Effector memory CD8-positive, alpha-beta T cell (primary cell): ENCODE results near the gene ACAN.
A peak's percentile ranks its signal among the peaks of the same experiment; 100 is the strongest.

ENCODE experiments used
- ATAC-seq: fragments of 150-1000 bp; cut with Tn5 transposase; replicated peaks from 2 replicates; pipeline ENCODE4 v1.10.0; 2021; ENCODE audit warnings: mild to moderate bottlenecking, moderate library complexity
- DNase-seq, 3 experiments: peaks; one replicate each; pipeline ENCODE4 v3.0.0; 2021
- H3K27ac Mint-ChIP-seq, 2 donors: one replicate each; pipeline ENCODE4 v1.8.0; 2022; ENCODE audit warnings: mild to moderate bottlenecking in 2 of 2, mixed read lengths in 2 of 2, moderate library complexity in 2 of 2
- H3K27me3 Mint-ChIP-seq, 2 donors: one replicate each; pipeline ENCODE4 v1.8.0; 2022; ENCODE audit warnings: mixed read lengths in 2 of 2
- H3K36me3 Mint-ChIP-seq: one replicate; pipeline ENCODE4 v1.8.0; 2022; ENCODE audit warnings: mild to moderate bottlenecking, moderate library complexity, mixed read lengths; ENCODE audit not compliant: insufficient read depth
- H3K4me1 Mint-ChIP-seq, 2 donors: one replicate each; pipeline ENCODE4 v1.8.0; 2022; ENCODE audit warnings: low read depth in 2 of 2, mixed read lengths in 2 of 2
- H3K4me3 Mint-ChIP-seq, 2 donors: one replicate each; pipeline ENCODE4 v1.8.0; 2022; ENCODE audit warnings: mild to moderate bottlenecking in 2 of 2, mixed read lengths in 2 of 2, moderate library complexity in 2 of 2
- H3K9me3 Mint-ChIP-seq, 2 donors: one replicate each; pipeline ENCODE4 v1.8.0; 2022; ENCODE audit warnings: mixed read lengths in 2 of 2

ACAN gene

GRCh38 chr15:88810446-88810845 is 7.2 kb downstream of the ACAN start:
- peaks cover 71 to 84% of the 10 kb centered on the region in 2 donors for H3K27me3 Mint-ChIP-seq
- H3K27ac Mint-ChIP-seq, result no peak overlapping the region
- no peak for ATAC-seq
- no peaks in the 10 kb centered on the region for H3K9me3 Mint-ChIP-seq
- H3K36me3 Mint-ChIP-seq, result peaks cover 3% of the 10 kb centered on the region
- H3K4me1 Mint-ChIP-seq, result no peaks in the 10 kb centered on the region
- no peak overlapping the region for H3K4me3 Mint-ChIP-seq
- DNase-seq, result no peak

GRCh38 chr15:88812133-88812532 is 8.9 kb downstream of the ACAN start:
- ATAC-seq, result no peak
- Mint-ChIP-seq H3K27ac (no peak overlapping the region), H3K36me3 (peaks cover 3% of the 10 kb centered on the region), H3K27me3 (peaks cover 57 to 81% of the 10 kb centered on the region in 2 donors), H3K9me3 (no peaks in the 10 kb centered on the region), H3K4me1 (no peaks in the 10 kb centered on the region), H3K4me3 (no peak overlapping the region)
- no peak for DNase-seq

- Mint-ChIP-seq H3K4me3 (no peak overlapping the region), H3K4me1 (no peaks in the 10 kb centered on the region), H3K9me3 (no peaks in the 10 kb centered on the region), H3K27ac (no peak overlapping the region), H3K36me3 (peaks cover 5% of the 10 kb centered on the region), H3K27me3 (peaks cover 50 to 74% of the 10 kb centered on the region in 2 donors)
- DNase-seq, result no peak
- ATAC-seq, result no peak
These were observed 10.7 kb downstream of the ACAN start for GRCh38 chr15:88813960-88814359.

GRCh38 chr15:88814393-88814792 is 11.2 kb downstream of the ACAN start:
- no peak overlapping the region for H3K4me3 Mint-ChIP-seq
- peaks cover 50 to 74% of the 10 kb centered on the region in 2 donors for H3K27me3 Mint-ChIP-seq
- no peak for DNase-seq
- no peak overlapping the region for H3K27ac Mint-ChIP-seq
- H3K9me3 Mint-ChIP-seq, result no peaks in the 10 kb centered on the region
- ATAC-seq, result no peak
- no peaks in the 10 kb centered on the region for H3K4me1 Mint-ChIP-seq
- H3K36me3 Mint-ChIP-seq, result peaks cover 5% of the 10 kb centered on the region

- Mint-ChIP-seq H3K9me3 (no peaks in the 10 kb centered on the region), H3K4me3 (no peak overlapping the region), H3K27ac (no peak overlapping the region), H3K4me1 (no peaks in the 10 kb centered on the region), H3K36me3 (peaks cover 2% of the 10 kb centered on the region), H3K27me3 (peaks cover 35 to 73% of the 10 kb centered on the region in 2 donors)
- ATAC-seq (no peak), DNase-seq (no peak)
These were observed 15.7 kb downstream of the ACAN start for GRCh38 chr15:88818920-88819319.

GRCh38 chr15:88821993-88822392 is 18.8 kb downstream of the ACAN start:
- no peaks in the 10 kb centered on the region for H3K9me3 Mint-ChIP-seq
- H3K4me1 Mint-ChIP-seq, result no peaks in the 10 kb centered on the region
- DNase-seq, result no peak
- ATAC-seq, result no peak
- H3K27ac Mint-ChIP-seq, result no peak overlapping the region
- peaks cover 2% of the 10 kb centered on the region for H3K36me3 Mint-ChIP-seq
- H3K4me3 Mint-ChIP-seq, result no peak overlapping the region
- peaks cover 38 to 68% of the 10 kb centered on the region in 2 donors for H3K27me3 Mint-ChIP-seq

- H3K9me3 Mint-ChIP-seq, result no peaks in the 10 kb centered on the region
- no peaks in the 10 kb centered on the region for H3K4me1 Mint-ChIP-seq
- no peak for ATAC-seq
- no peak overlapping the region for H3K4me3 Mint-ChIP-seq
- DNase-seq, result no peak
- peaks cover 12 to 18% of the 10 kb centered on the region in 2 donors for H3K27me3 Mint-ChIP-seq
- no peak overlapping the region for H3K27ac Mint-ChIP-seq
- no peaks in the 10 kb centered on the region for H3K36me3 Mint-ChIP-seq
These were observed 25.6 kb downstream of the ACAN start for GRCh38 chr15:88828791-88829190.

GRCh38 chr15:88830016-88830415 is 26.8 kb downstream of the ACAN start:
- no peak for DNase-seq
- Mint-ChIP-seq H3K27me3 (peaks cover 10 to 11% of the 10 kb centered on the region in 2 donors), H3K9me3 (no peaks in the 10 kb centered on the region), H3K4me3 (no peak overlapping the region), H3K27ac (no peak overlapping the region), H3K4me1 (peaks cover 0 to 4% of the 10 kb centered on the region in 2 donors), H3K36me3 (no peaks in the 10 kb centered on the region)
- no peak for ATAC-seq

- no peak overlapping the region for H3K4me3 Mint-ChIP-seq
- H3K9me3 Mint-ChIP-seq, result no peaks in the 10 kb centered on the region
- ATAC-seq (no peak), DNase-seq (no peak)
- peaks cover 0 to 4% of the 10 kb centered on the region in 2 donors for H3K4me1 Mint-ChIP-seq
- H3K27ac Mint-ChIP-seq, result no peak overlapping the region
- H3K36me3 Mint-ChIP-seq, result no peaks in the 10 kb centered on the region
- H3K27me3 Mint-ChIP-seq, result peaks cover under 1 to 10% of the 10 kb centered on the region in 2 donors
These were observed 29.8 kb downstream of the ACAN start for GRCh38 chr15:88832820-88833730.

- no peak for DNase-seq
- Mint-ChIP-seq H3K4me1 (peaks cover 0 to 4% of the 10 kb centered on the region in 2 donors), H3K27me3 (peaks cover 7 to 10% of the 10 kb centered on the region in 2 donors), H3K9me3 (no peaks in the 10 kb centered on the region), H3K27ac (no peak overlapping the region), H3K4me3 (no peak overlapping the region), H3K36me3 (no peaks in the 10 kb centered on the region)
- ATAC-seq, result no peak
These were observed 30.5 kb downstream of the ACAN start for GRCh38 chr15:88833731-88834100.

- Mint-ChIP-seq H3K27me3 (peaks cover 10 to 13% of the 10 kb centered on the region in 2 donors), H3K4me1 (peaks cover 0 to 4% of the 10 kb centered on the region in 2 donors), H3K9me3 (no peaks in the 10 kb centered on the region), H3K4me3 (no peak overlapping the region), H3K36me3 (no peaks in the 10 kb centered on the region), H3K27ac (no peak overlapping the region)
- peak in 2 of 3 experiments; percentile 12 to 20 for DNase-seq
- ATAC-seq, result no peak
These were observed 31.1 kb downstream of the ACAN start for GRCh38 chr15:88834211-88834812.

- H3K9me3 Mint-ChIP-seq, result no peaks in the 10 kb centered on the region
- peaks cover 13 to 21% of the 10 kb centered on the region in 2 donors for H3K27me3 Mint-ChIP-seq
- DNase-seq (no peak), ATAC-seq (no peak)
- peak overlapping the region in 1 of 2 donors; percentile 1 for H3K27ac Mint-ChIP-seq
- peaks cover 0 to 4% of the 10 kb centered on the region in 2 donors for H3K4me1 Mint-ChIP-seq
- H3K4me3 Mint-ChIP-seq, result no peak overlapping the region
- H3K36me3 Mint-ChIP-seq, result no peaks in the 10 kb centered on the region
These were observed 31.9 kb downstream of the ACAN start for GRCh38 chr15:88835119-88835518.

- Mint-ChIP-seq H3K27ac (no peak overlapping the region), H3K4me1 (peaks cover 0 to 4% of the 10 kb centered on the region in 2 donors), H3K4me3 (no peak overlapping the region), H3K9me3 (no peaks in the 10 kb centered on the region), H3K27me3 (peaks cover 13 to 26% of the 10 kb centered on the region in 2 donors), H3K36me3 (no peaks in the 10 kb centered on the region)
- no peak for DNase-seq
- ATAC-seq, result no peak
These were observed 32.4 kb downstream of the ACAN start for GRCh38 chr15:88835646-88836045.

- no peaks in the 10 kb centered on the region for H3K9me3 Mint-ChIP-seq
- no peak overlapping the region for H3K4me3 Mint-ChIP-seq
- ATAC-seq (no peak), DNase-seq (no peak)
- no peak overlapping the region for H3K27ac Mint-ChIP-seq
- peaks cover 13 to 37% of the 10 kb centered on the region in 2 donors for H3K27me3 Mint-ChIP-seq
- peaks cover 0 to 4% of the 10 kb centered on the region in 2 donors for H3K4me1 Mint-ChIP-seq
- H3K36me3 Mint-ChIP-seq, result no peaks in the 10 kb centered on the region
These were observed 35.4 kb downstream of the ACAN start for GRCh38 chr15:88838667-88839066.
